A549 treated with RU486 at 1 μM for 4 hours (cell line): Measurements from ENCODE around the gene NEUROD2. TPM values are rescaled to one million over a fixed set of nuclear protein-coding genes. Genes with fewer than 3 reads are reported as not detected.

Experiments
- total RNA-seq: library from RNA; stranded (reverse); fragments of 200-300 nt; extraction: Qiagen RNA extraction; gene quantifications from 5 replicates; pipeline ENCODE4 v1.2.3, GENCODE V29; 2022; ENCODE audit warnings: low read depth

NEUROD2 gene
- total RNA-seq: not detected in 5 replicates

GRCh38 chr17:39607851-39608130 is at the start of gene NEUROD2:
NEUROD2 (minus strand) TSS chr17:39607920; CDS start chr17:39606599, 1,321 bp downstream.

GRCh38 chr17:39636927-39637736 is 29.4 kb upstream of the NEUROD2 start, which contains the start of gene STARD3:
STARD3 (plus strand) TSS chr17:39637144; CDS start chr17:39653532, 16,388 bp downstream.

GRCh38 chr17:39626171-39627046 is 18.7 kb upstream of the NEUROD2 start, which contains the start of gene PPP1R1B:
PPP1R1B (plus strand) TSS chr17:39626952; CDS start chr17:39627393, 441 bp downstream.

Other genes starting within 250 kb of the NEUROD2 start
- 6.3 to 8.6 TPM (median 8.1 TPM) in 5 replicates for gene FBXL20, start 206.3 kb downstream of the NEUROD2 start, total RNA-seq
- gene MED1, start 156.7 kb downstream of the NEUROD2 start, total RNA-seq: 24.9 to 34.8 TPM (median 32.9 TPM) in 5 replicates
- 29.3 to 38.4 TPM (median 36.1 TPM) in 5 replicates for gene CDK12, start 146.4 kb downstream of the NEUROD2 start, total RNA-seq
- 0.13 TPM in 1 of 5 replicates, not detected in the others for gene PPP1R1B, start 19.0 kb upstream of the NEUROD2 start, total RNA-seq
- gene STARD3, start 29.2 kb upstream of the NEUROD2 start, total RNA-seq: 40.5 to 62.3 TPM (median 55.7 TPM) in 5 replicates
- gene TCAP, start 57.4 kb upstream of the NEUROD2 start, total RNA-seq: 0.54 to 1.0 TPM (median 0.92 TPM) in 5 replicates
- not detected in 5 replicates for gene PNMT, start 60.5 kb upstream of the NEUROD2 start, total RNA-seq
- gene PGAP3, start 80.1 kb upstream of the NEUROD2 start, total RNA-seq: 6.4 to 8.5 TPM (median 8.1 TPM) in 5 replicates
- gene ERBB2, start 92.1 kb upstream of the NEUROD2 start, total RNA-seq: 27.5 to 36.2 TPM (median 30.1 TPM) in 5 replicates
- gene MIEN1, start 122.6 kb upstream of the NEUROD2 start, total RNA-seq: 90.7 to 109 TPM (median 94.1 TPM) in 5 replicates
- 2.8 to 7.3 TPM (median 4.8 TPM) in 5 replicates for gene GRB7, start 130.0 kb upstream of the NEUROD2 start, total RNA-seq